B cell (primary cell): Measurements from ENCODE around the gene FOXI1.

Source experiments
- CTCF ChIP-seq: fragments of 200-600 bp; IDR thresholded peaks from one replicate; pipeline ENCODE4 v1.8.0; 2022; ENCODE audit warnings: antibody characterized with exemption, mild to moderate bottlenecking
- EZH2 ChIP-seq: IDR thresholded peaks from 2 replicates; pipeline ENCODE4 v1.6.1; 2012; ENCODE audit warnings: borderline replicate concordance, low read depth, mild to moderate bottlenecking, moderate library complexity, low read length; ENCODE audit not compliant: insufficient read depth, poor library complexity, severe bottlenecking

- TF ChIP-seq CTCF (no peak), EZH2 (no peak)
These were observed 49.0 kb downstream of the FOXI1 start for GRCh38 chr5:170154744-170155143.
